Measurements from ENCODE around the gene TRPM2. TPM values are rescaled to one million over a fixed set of nuclear protein-coding genes. Genes with fewer than 3 reads are reported as not detected.

TRPM2 gene
- total RNA-seq: under 1 TPM in 1 of 2 donors, not detected in 1; under 0.01 TPM

DNA sequence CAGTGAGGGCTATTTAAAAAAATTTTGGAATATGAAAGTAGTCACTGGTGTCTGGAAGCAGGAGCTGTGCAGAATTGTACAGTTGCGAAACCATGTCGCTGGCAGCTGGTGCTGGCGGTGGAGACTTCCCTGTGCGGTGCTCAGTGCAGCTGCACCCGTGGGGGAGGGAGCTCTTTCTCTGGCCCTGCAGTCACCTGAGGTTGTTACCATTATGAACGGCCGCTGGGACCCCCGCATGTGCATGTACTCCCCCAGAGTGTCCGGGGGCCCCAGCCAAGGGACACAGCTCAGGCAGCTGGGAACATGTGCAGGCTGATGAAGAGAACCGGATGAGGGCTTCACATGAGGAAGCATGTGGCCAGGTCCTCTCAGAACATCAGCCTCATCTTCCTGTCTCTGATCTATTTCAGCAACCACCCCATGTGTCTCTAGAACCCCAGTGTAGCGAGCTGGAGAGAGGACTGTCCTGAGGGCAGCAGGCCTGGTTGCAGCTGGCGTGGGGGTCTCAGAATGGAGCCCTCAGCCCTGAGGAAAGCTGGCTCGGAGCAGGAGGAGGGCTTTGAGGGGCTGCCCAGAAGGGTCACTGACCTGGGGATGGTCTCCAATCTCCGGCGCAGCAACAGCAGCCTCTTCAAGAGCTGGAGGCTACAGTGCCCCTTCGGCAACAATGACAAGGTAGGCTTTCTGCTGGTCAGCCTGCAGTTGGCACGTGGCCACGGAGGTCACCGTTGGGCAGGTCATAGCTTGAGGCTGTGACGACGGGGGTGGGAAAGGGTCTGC lies at the start of gene TRPM2:
TSS of gene TRPM2 (plus strand) at position 431 of the 780 bp plus-strand sequence. CDS start at position 511, 80 bp downstream.

GRCh38 chr21:44338971-44339910 lies 14.2 kb upstream of the TRPM2 start, which contains the start of gene CFAP410:
TSS of gene CFAP410 (minus strand) at chr21:44339390. CDS start at chr21:44339194, 196 bp downstream.

DNA sequence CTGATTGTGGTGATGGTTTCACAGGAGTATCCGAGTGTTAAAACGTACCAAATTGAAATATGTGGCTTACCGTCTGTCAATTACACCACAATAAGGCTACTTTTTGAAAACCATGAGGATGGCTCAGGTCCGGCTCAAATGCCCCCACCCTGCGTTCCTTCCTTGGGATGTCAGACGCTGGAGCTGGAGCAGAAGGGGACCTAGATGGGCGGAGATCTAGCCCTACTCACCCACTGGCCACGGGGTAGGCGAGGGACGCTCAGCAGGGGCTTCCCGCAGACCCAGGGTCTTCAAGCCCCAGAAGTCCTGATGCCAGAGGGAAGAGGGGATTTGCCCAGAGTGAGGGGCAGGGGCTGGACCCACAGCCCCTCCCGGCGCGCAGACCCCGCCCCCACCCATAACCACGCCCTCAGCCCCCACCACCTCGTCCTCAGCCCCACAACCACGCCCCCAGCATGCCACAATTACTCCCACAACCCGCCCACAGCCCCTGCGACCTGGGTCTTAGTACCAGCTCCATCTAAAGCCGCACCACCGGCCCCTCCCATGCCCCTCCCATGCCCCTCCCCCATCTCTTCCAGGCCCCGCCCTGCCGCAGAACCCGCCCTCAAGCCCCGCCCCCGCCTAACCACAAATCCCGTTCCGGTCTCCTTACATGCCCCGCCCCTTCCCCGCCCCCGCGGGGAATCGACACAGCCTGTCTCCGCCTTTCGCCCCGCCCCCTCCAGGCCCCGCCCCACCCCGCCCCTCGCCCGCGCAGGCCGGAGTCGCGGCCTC lies 101.5 kb downstream of the TRPM2 start, which contains the start of gene LRRC3:
TSS of gene LRRC3 (plus strand) at position 764 of the 777 bp plus-strand sequence. CDS start 1,135 bp downstream, outside the sequence.

Small RNA genes lying within 50 kb of the gene (small RNA-seq; reads per million reads assigned to genes)
- 0 reads per million in 2 donors for gene RF00285

Other genes with a start within 250 kb of the TRPM2 start
- 10 to 100 TPM in 1 of 2 donors, 1 to 10 TPM in 1; 1.7 to 25.3 TPM for gene PWP2, start 246.2 kb upstream of the TRPM2 start, total RNA-seq
- gene GATD3, start 219.9 kb upstream of the TRPM2 start, total RNA-seq: 10 to 100 TPM in 1 of 2 donors, 1 to 10 TPM in 1; 8.6 to 35.0 TPM
- under 1 TPM in 1 of 2 donors, not detected in 1; under 0.01 TPM for gene ICOSLG, start 112.7 kb upstream of the TRPM2 start, total RNA-seq
- gene DNMT3L, start 91.7 kb upstream of the TRPM2 start, total RNA-seq: not detected
- gene AIRE, start 67.7 kb upstream of the TRPM2 start, total RNA-seq: not detected
- gene PFKL, start 53.6 kb upstream of the TRPM2 start, total RNA-seq: 100 to 1,000 TPM; 109 to 113 TPM
- 10 to 100 TPM in 1 of 2 donors, 1 to 10 TPM in 1; 7.7 to 13.1 TPM for gene CFAP410, start 14.2 kb upstream of the TRPM2 start, total RNA-seq
- gene LRRC3, start 101.9 kb downstream of the TRPM2 start, total RNA-seq: 1 to 10 TPM; 1.7 to 3.1 TPM
- gene KRTAP10-1, start 186.6 kb downstream of the TRPM2 start, total RNA-seq: not detected
- gene KRTAP10-2, start 197.9 kb downstream of the TRPM2 start, total RNA-seq: not detected
- not detected for gene KRTAP10-3, start 205.2 kb downstream of the TRPM2 start, total RNA-seq
- gene KRTAP10-4, start 220.1 kb downstream of the TRPM2 start, total RNA-seq: not detected
- not detected for gene KRTAP10-5, start 227.0 kb downstream of the TRPM2 start, total RNA-seq
- gene KRTAP10-6, start 238.9 kb downstream of the TRPM2 start, total RNA-seq: not detected
- not detected for gene KRTAP10-7, start 247.0 kb downstream of the TRPM2 start, total RNA-seq

All from melanocyte of skin (primary cell).